Measurements from ENCODE around the gene PTPRN2. TPM values are rescaled to one million over a fixed set of nuclear protein-coding genes. Genes with fewer than 3 reads are reported as not detected.

Gene PTPRN2
- total RNA-seq, 1 donor from 2014 or later: 32.2 TPM

GRCh38 chr7:158391141-158391540 lies 196.5 kb downstream of the PTPRN2 start:
- H3K27ac Mint-ChIP-seq (ENCODE audit: unreplicated experiment): no peak overlapping the region
- TF ChIP-seq CTCF (conservative IDR thresholded peaks at IDR 0.05): no peak
- no peaks in the 10 kb centered on the region for H3K36me3 Mint-ChIP-seq (ENCODE audit: low read depth)
- DNase-seq (ENCODE audit: low read depth, low spot score): no peak
- no peak overlapping the region for H3K4me3 Mint-ChIP-seq
- H3K27me3 Mint-ChIP-seq (ENCODE audit: low read depth): peaks cover 5% of the 10 kb centered on the region
- H3K4me1 Mint-ChIP-seq: peaks cover 9% of the 10 kb centered on the region
- H3K9me3 Mint-ChIP-seq: no peaks in the 10 kb centered on the region

DNA sequence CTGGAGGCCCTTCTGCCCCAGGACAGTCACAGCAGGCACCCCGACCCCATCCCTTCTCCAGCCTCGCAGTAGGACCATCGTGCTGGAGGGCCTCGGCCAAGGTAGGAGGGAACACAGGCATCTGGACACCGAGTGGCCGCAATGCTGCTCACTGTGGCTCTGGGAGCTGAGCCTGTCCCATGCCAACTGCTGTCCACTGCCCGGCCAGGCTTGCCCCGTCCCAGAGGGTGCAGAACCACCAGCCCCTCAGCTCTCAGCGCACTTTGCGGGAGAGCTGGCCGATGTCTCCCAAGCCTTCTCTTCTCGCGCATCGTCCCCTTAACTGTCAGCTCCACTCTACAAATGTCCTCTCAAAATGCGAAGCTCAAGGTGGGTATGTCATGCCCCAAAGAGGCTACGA lies 197.2 kb downstream of the PTPRN2 start:
- no peaks in the 10 kb centered on the region for H3K9me3 Mint-ChIP-seq
- no peak overlapping the region for H3K4me3 Mint-ChIP-seq

DNA sequence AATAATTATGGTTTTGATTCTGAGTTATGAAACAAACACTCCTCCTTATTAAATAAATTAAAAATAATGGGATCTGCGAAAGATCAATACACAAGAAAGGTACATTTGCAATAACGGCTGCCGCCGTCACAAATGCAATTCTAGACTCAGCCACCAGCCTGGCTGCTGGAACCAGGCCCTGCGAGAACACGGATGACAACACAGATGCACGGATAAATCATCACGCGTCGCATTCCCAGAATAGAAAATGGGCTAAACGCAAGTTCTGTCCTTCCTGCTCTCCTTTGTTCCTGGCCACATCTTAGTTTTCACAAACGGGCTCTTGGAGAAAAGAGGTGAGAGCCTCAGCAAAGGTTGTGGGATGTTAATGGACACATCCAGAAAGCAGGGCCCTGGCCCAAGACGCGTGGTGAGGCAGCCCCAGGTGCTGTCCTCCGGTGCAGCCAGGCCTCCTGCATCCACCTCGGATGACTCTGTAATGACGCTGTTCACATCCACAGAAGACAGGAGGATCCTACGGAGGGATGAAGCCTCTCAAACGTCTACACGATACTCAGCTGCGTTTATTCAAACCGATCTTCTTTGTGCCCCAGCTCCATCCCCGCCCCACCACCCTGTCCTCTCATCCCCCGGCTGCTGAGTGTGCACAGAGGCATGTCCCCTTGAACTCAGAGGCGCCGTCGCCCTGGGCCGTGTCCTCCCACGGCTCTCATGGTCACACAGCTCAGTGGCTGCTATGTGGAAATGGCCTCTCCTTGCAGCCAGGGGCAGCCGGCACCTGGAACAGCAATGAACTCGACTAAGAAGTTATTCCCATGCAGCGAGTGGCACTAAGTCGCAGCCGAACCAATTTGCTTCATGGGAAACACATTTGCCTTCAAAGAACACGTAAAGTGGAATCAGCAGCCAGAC lies 197.9 kb downstream of the PTPRN2 start:
- no peak overlapping the region for H3K4me3 Mint-ChIP-seq
- no peak for TF ChIP-seq CTCF (conservative IDR thresholded peaks at IDR 0.05)
- H3K36me3 Mint-ChIP-seq (ENCODE audit: low read depth): no peaks in the 10 kb centered on the region
- H3K27me3 Mint-ChIP-seq (ENCODE audit: low read depth): peaks cover 9% of the 10 kb centered on the region
- no peaks in the 10 kb centered on the region for H3K9me3 Mint-ChIP-seq
- no peak overlapping the region for H3K27ac Mint-ChIP-seq (ENCODE audit: unreplicated experiment)
- DNase-seq (ENCODE audit: low read depth, low spot score): no peak
- peaks cover 8% of the 10 kb centered on the region for H3K4me1 Mint-ChIP-seq

More for the DNA sequence above, 197.2 kb downstream of the PTPRN2 start:
- H3K27me3 Mint-ChIP-seq (ENCODE audit: low read depth): peaks cover 5% of the 10 kb centered on the region
- peaks cover 8% of the 10 kb centered on the region for H3K4me1 Mint-ChIP-seq
- DNase-seq (ENCODE audit: low read depth, low spot score): no peak
- no peak for TF ChIP-seq CTCF (conservative IDR thresholded peaks at IDR 0.05)
- no peaks in the 10 kb centered on the region for H3K36me3 Mint-ChIP-seq (ENCODE audit: low read depth)
- H3K27ac Mint-ChIP-seq (ENCODE audit: unreplicated experiment): no peak overlapping the region

DNA sequence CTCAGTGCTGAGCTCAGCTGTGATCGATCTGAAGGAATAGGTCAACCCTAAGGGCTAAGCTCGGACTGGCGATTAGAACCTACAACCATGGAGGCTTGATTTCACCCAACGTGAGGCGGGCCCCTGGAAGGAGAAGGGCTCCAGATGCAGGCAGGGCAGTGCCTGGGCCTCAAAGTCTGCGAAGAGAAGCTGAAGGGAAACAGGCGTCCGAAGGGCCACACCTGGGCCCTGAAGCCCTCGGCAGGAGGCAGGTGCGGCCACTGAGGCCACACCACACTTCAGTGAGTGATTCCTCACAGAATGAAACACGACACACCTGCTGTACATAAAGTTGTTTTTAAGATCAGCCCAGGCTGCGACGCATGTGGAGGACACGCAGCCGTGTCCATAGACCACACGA lies 198.7 kb downstream of the PTPRN2 start:
- TF ChIP-seq CTCF (conservative IDR thresholded peaks at IDR 0.05): no peak
- no peak for DNase-seq (ENCODE audit: low read depth, low spot score)
- H3K9me3 Mint-ChIP-seq: no peaks in the 10 kb centered on the region
- H3K36me3 Mint-ChIP-seq (ENCODE audit: low read depth): no peaks in the 10 kb centered on the region
- no peak overlapping the region for H3K4me3 Mint-ChIP-seq
- peaks cover 17% of the 10 kb centered on the region for H3K27me3 Mint-ChIP-seq (ENCODE audit: low read depth)
- peaks cover 8% of the 10 kb centered on the region for H3K4me1 Mint-ChIP-seq
- no peak overlapping the region for H3K27ac Mint-ChIP-seq (ENCODE audit: unreplicated experiment)

DNA sequence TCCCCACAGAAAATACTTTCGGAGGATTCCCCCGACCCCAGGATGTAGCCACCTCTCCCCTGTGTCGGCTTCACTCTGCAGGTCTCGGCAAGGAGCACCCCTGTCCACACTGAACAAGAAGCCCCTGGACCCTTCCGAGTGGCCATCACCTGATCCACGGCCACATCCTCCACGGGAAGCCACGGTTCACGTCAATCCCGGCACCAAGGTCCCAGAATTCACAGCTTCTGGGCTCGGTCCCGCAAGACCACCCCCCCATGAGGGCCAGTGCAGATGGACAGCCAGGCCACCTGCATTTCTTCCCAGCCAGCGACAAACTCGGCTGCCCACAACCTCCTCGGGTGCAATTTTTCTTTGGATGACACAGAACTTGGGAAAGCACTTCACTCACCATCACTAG lies 199.6 kb downstream of the PTPRN2 start:
- H3K27ac Mint-ChIP-seq (ENCODE audit: unreplicated experiment): no peak overlapping the region
- H3K4me1 Mint-ChIP-seq: peaks cover 2% of the 10 kb centered on the region
- H3K36me3 Mint-ChIP-seq (ENCODE audit: low read depth): no peaks in the 10 kb centered on the region
- H3K27me3 Mint-ChIP-seq (ENCODE audit: low read depth): peaks cover 22% of the 10 kb centered on the region
- no peak for TF ChIP-seq CTCF (conservative IDR thresholded peaks at IDR 0.05)
- DNase-seq (ENCODE audit: low read depth, low spot score): no peak
- no peak overlapping the region for H3K4me3 Mint-ChIP-seq
- no peaks in the 10 kb centered on the region for H3K9me3 Mint-ChIP-seq
